ENCODE data around the gene ZSWIM5. TPM values are rescaled to one million over a fixed set of nuclear protein-coding genes. Genes with fewer than 3 reads are reported as not detected.
"Not testable (repeated sequence)": the region's sequence is repeated elsewhere in the genome, so short reads cannot be mapped to it uniquely, and the experiment has no call there.

Gene ZSWIM5
- total RNA-seq, 1 donor from 2014 or later = under 0.01 TPM

GRCh38 chr1:45084562-45084961 is 121.8 kb downstream of the ZSWIM5 start:
- Histone ChIP-seq H3K4me3 (ENCODE audit: low read depth, low read length) (no peak overlapping the region), H3K36me3 (ENCODE audit: control insufficient read depth, insufficient read depth, low read length) (no peaks in the 10 kb centered on the region), H3K27me3 (ENCODE audit: control insufficient read depth, insufficient read depth, low read length) (no peaks in the 10 kb centered on the region)
- FAIRE-seq (no peak), DNase-seq (ENCODE audit: low read depth) (no peak)
- no peak for TF ChIP-seq CTCF (IDR thresholded peaks at IDR 0.05; ENCODE audit: insufficient read depth, low read length, severe bottlenecking)

DNA sequence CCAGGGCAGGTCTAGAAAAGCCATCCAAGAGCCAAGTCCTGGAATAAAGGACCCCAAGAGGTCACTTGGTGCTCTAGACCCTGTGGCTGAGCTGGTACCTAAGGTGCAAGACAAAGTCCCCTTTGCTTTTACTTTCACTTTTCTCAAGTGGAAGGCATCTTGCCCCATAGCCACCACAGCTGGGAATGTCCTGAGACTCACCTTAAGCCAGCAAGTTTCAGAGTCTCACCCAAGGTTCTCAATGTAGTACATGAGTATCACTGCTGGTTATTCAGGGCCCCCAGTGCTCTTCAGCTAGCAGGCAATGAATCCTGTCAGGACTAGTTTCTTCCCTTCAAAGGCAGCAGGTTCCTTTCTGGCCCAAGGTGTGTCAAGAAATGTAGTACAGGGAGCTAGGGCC is 126.9 kb downstream of the ZSWIM5 start:
- Histone ChIP-seq H3K4me3 (ENCODE audit: low read depth, low read length) (no peak overlapping the region), H3K27me3 (ENCODE audit: control insufficient read depth, insufficient read depth, low read length) (no peaks in the 10 kb centered on the region), H3K36me3 (ENCODE audit: control insufficient read depth, insufficient read depth, low read length) (no peaks in the 10 kb centered on the region)
- DNase-seq (ENCODE audit: low read depth) (no peak), FAIRE-seq (no peak)
- no peak for TF ChIP-seq CTCF (IDR thresholded peaks at IDR 0.05; ENCODE audit: insufficient read depth, low read length, severe bottlenecking)

DNA sequence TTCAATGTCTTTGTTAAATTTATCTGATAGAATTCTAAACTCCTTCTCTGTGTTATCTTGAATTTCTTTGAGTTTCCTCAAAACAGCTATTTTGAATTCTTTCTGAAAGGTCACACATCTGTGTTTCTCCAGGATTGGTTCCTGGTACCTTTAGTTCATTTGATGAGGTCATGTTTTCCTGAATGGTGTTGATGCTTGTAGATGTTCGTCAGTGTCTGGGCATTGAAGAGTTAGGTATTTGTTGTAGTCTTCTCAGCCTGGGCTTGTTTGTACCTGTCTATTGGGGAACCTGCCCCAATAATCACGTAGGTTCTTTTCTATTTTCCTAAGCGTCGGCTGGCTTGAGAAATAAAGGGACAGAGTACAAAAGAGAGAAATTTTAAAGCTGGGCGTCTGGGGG is 129.4 kb downstream of the ZSWIM5 start:
- not testable (repeated sequence) for H3K36me3 ChIP-seq (ENCODE audit: control insufficient read depth, insufficient read depth, low read length); H3K4me3 ChIP-seq (ENCODE audit: low read depth, low read length); FAIRE-seq; H3K27me3 ChIP-seq (ENCODE audit: control insufficient read depth, insufficient read depth, low read length)
- DNase-seq (ENCODE audit: low read depth) = peak; percentile 50

GRCh38 chr1:45071567-45071966 is 134.8 kb downstream of the ZSWIM5 start:
- no peak overlapping the region for H3K4me3 ChIP-seq (ENCODE audit: low read depth, low read length)
- H3K36me3 ChIP-seq (ENCODE audit: control insufficient read depth, insufficient read depth, low read length) = no peaks in the 10 kb centered on the region
- DNase-seq (ENCODE audit: low read depth) (no peak), FAIRE-seq (no peak)
- TF ChIP-seq CTCF (IDR thresholded peaks at IDR 0.05; ENCODE audit: insufficient read depth, low read length, severe bottlenecking) = no peak
- no peaks in the 10 kb centered on the region for H3K27me3 ChIP-seq (ENCODE audit: control insufficient read depth, insufficient read depth, low read length)

DNA sequence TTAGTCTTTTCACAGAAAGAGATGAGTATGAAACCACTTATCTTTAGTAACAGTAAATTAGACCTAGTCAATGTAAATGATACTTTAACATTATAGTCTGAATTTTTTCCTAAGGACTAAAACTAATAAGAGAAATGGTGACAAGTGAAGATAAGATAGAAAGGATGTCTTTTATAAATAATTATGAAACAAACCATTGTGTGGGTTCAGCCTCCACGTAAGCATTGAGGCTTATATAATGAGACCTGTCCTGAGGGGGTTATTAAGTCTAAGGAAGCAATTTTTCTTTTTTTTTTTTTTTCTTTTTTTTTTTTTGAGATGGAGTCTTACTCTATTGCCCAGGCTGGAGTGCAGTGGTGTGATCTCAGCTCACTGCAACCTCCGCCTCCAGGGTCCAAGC is 138.6 kb downstream of the ZSWIM5 start:
- no peaks in the 10 kb centered on the region for H3K27me3 ChIP-seq (ENCODE audit: control insufficient read depth, insufficient read depth, low read length)
- no peaks in the 10 kb centered on the region for H3K36me3 ChIP-seq (ENCODE audit: control insufficient read depth, insufficient read depth, low read length)
- TF ChIP-seq CTCF (IDR thresholded peaks at IDR 0.05; ENCODE audit: insufficient read depth, low read length, severe bottlenecking) = no peak
- FAIRE-seq (no peak), DNase-seq (ENCODE audit: low read depth) (no peak)
- no peak overlapping the region for H3K4me3 ChIP-seq (ENCODE audit: low read depth, low read length)

GRCh38 chr1:45065083-45065482 is 141.3 kb downstream of the ZSWIM5 start:
- H3K36me3 ChIP-seq (ENCODE audit: control insufficient read depth, insufficient read depth, low read length) = no peaks in the 10 kb centered on the region
- DNase-seq (ENCODE audit: low read depth) (no peak), FAIRE-seq (no peak)
- no peak overlapping the region for H3K4me3 ChIP-seq (ENCODE audit: low read depth, low read length)
- TF ChIP-seq CTCF (IDR thresholded peaks at IDR 0.05; ENCODE audit: insufficient read depth, low read length, severe bottlenecking) = no peak
- no peaks in the 10 kb centered on the region for H3K27me3 ChIP-seq (ENCODE audit: control insufficient read depth, insufficient read depth, low read length)

DNA sequence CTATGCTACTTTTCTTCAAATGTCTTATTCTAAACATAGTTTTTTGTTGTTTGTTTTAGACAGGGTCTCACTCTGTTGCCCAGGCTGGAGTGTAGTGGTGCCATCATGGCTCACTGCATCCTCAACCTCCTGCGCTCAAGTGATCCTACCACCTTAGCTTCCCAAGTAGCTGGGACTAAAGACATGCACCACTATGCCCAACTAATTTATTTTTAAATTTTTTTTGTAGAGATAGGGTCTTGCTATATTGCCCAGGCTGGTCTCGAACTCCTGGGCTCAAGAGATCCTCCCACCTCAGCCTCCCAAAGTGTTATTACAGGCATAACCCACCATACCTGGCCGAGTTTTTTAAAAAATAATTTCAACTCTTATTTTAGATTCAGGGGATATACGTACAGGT is 143.9 kb downstream of the ZSWIM5 start:
- DNase-seq (ENCODE audit: low read depth); H3K36me3 ChIP-seq (ENCODE audit: control insufficient read depth, insufficient read depth, low read length); FAIRE-seq: not testable (repeated sequence)

More for the DNA sequence above, 143.9 kb downstream of the ZSWIM5 start:
- H3K27me3 ChIP-seq (ENCODE audit: control insufficient read depth, insufficient read depth, low read length); H3K4me3 ChIP-seq (ENCODE audit: low read depth, low read length): not testable (repeated sequence)

Measured in bronchial epithelial cell (primary cell).